Muscle layer of colon (tissue), 2 donors: ENCODE measurements around the gene BRD4.

Source experiments
- H3K27ac ChIP-seq: one replicate; pipeline ENCODE4 v1.7.0; 2013; ENCODE audit warnings: low read depth, mild to moderate bottlenecking, low read length, moderate library complexity
- H3K27me3 ChIP-seq, 2 donors: one replicate each; pipeline ENCODE4 v1.7.0; 2013; ENCODE audit warnings: low read length in 2 of 2, mild to moderate bottlenecking in 2 of 2; ENCODE audit not compliant: insufficient read depth in 2 of 2, control insufficient read depth in 1 of 2
- H3K36me3 ChIP-seq: one replicate; pipeline ENCODE4 v1.7.0; 2013; ENCODE audit warnings: mild to moderate bottlenecking, low read length; ENCODE audit not compliant: insufficient read depth
- H3K4me1 ChIP-seq: one replicate; pipeline ENCODE4 v1.7.0; 2013; ENCODE audit warnings: mild to moderate bottlenecking, low read length; ENCODE audit not compliant: insufficient read depth
- H3K4me3 ChIP-seq, 2 donors: one replicate each; pipeline ENCODE4 v1.7.0; 2013; ENCODE audit warnings: low read length in 2 of 2, low read depth in 1 of 2, mild to moderate bottlenecking in 1 of 2, moderate library complexity in 1 of 2
- H3K9ac ChIP-seq: one replicate; pipeline ENCODE4 v1.7.0; 2013; ENCODE audit warnings: low read length
- H3K9me3 ChIP-seq: one replicate; pipeline ENCODE4 v1.7.0; 2013; ENCODE audit warnings: mild to moderate bottlenecking, low read length
- donor health status: abdominal sarcoma.
- donor health status: Adenocarcinoma of cecum.

Gene BRD4

GRCh38 chr19:15199661-15200552 is 132.4 kb downstream of the BRD4 start:
- Histone ChIP-seq H3K36me3 (no peaks in the 10 kb centered on the region), H3K27ac (no peak overlapping the region), H3K9ac (no peak overlapping the region), H3K4me1 (no peaks in the 10 kb centered on the region), H3K27me3 (peaks cover 14 to 31% of the 10 kb centered on the region in 2 donors), H3K9me3 (no peaks in the 10 kb centered on the region), H3K4me3 (no peak overlapping the region)

- H3K27me3 ChIP-seq: peaks cover 19 to 33% of the 10 kb centered on the region in 2 donors
- no peaks in the 10 kb centered on the region for H3K36me3 ChIP-seq
- H3K27ac ChIP-seq: no peak overlapping the region
- no peaks in the 10 kb centered on the region for H3K4me1 ChIP-seq
- no peaks in the 10 kb centered on the region for H3K9me3 ChIP-seq
- no peak overlapping the region for H3K4me3 ChIP-seq
- H3K9ac ChIP-seq: no peak overlapping the region
These were observed 133.2 kb downstream of the BRD4 start for GRCh38 chr19:15198951-15199660.

- Histone ChIP-seq H3K36me3 (no peaks in the 10 kb centered on the region), H3K9ac (no peak overlapping the region), H3K9me3 (no peaks in the 10 kb centered on the region), H3K4me1 (no peaks in the 10 kb centered on the region), H3K27me3 (peaks cover 19 to 33% of the 10 kb centered on the region in 2 donors), H3K4me3 (no peak overlapping the region), H3K27ac (no peak overlapping the region)
These were observed 134.4 kb downstream of the BRD4 start for GRCh38 chr19:15197942-15198341.

GRCh38 chr19:15197275-15197941 is 134.9 kb downstream of the BRD4 start:
- Histone ChIP-seq H3K27me3 (peaks cover 19 to 33% of the 10 kb centered on the region in 2 donors), H3K9ac (no peak overlapping the region), H3K27ac (no peak overlapping the region), H3K9me3 (no peaks in the 10 kb centered on the region), H3K4me3 (no peak overlapping the region), H3K4me1 (no peaks in the 10 kb centered on the region), H3K36me3 (no peaks in the 10 kb centered on the region)

GRCh38 chr19:15196360-15197005 is 135.9 kb downstream of the BRD4 start:
- Histone ChIP-seq H3K27me3 (peaks cover 19 to 33% of the 10 kb centered on the region in 2 donors), H3K9me3 (no peaks in the 10 kb centered on the region), H3K36me3 (no peaks in the 10 kb centered on the region), H3K9ac (no peak overlapping the region), H3K27ac (no peak overlapping the region), H3K4me1 (no peaks in the 10 kb centered on the region), H3K4me3 (no peak overlapping the region)

GRCh38 chr19:15195371-15196334 is 136.7 kb downstream of the BRD4 start:
- no peaks in the 10 kb centered on the region for H3K36me3 ChIP-seq
- H3K27ac ChIP-seq: no peak overlapping the region
- peaks cover 19 to 33% of the 10 kb centered on the region in 2 donors for H3K27me3 ChIP-seq
- H3K9ac ChIP-seq: no peak overlapping the region
- H3K4me1 ChIP-seq: no peaks in the 10 kb centered on the region
- no peak overlapping the region for H3K4me3 ChIP-seq
- no peaks in the 10 kb centered on the region for H3K9me3 ChIP-seq

GRCh38 chr19:15194938-15195337 is 137.4 kb downstream of the BRD4 start:
- Histone ChIP-seq H3K36me3 (no peaks in the 10 kb centered on the region), H3K9ac (no peak overlapping the region), H3K27me3 (peaks cover 16 to 26% of the 10 kb centered on the region in 2 donors), H3K9me3 (no peaks in the 10 kb centered on the region), H3K4me3 (no peak overlapping the region), H3K27ac (no peak overlapping the region), H3K4me1 (no peaks in the 10 kb centered on the region)

GRCh38 chr19:15191982-15192381 is 140.4 kb downstream of the BRD4 start:
- Histone ChIP-seq H3K9me3 (no peaks in the 10 kb centered on the region), H3K4me1 (no peaks in the 10 kb centered on the region), H3K27me3 (peaks cover 14 to 16% of the 10 kb centered on the region in 2 donors), H3K36me3 (no peaks in the 10 kb centered on the region), H3K27ac (no peak overlapping the region), H3K4me3 (no peak overlapping the region), H3K9ac (no peak overlapping the region)

GRCh38 chr19:15191514-15191913 is 140.8 kb downstream of the BRD4 start:
- H3K27me3 ChIP-seq: peaks cover 9 to 16% of the 10 kb centered on the region in 2 donors
- no peak overlapping the region for H3K4me3 ChIP-seq
- H3K4me1 ChIP-seq: no peaks in the 10 kb centered on the region
- no peaks in the 10 kb centered on the region for H3K9me3 ChIP-seq
- H3K9ac ChIP-seq: no peak overlapping the region
- H3K36me3 ChIP-seq: no peaks in the 10 kb centered on the region
- H3K27ac ChIP-seq: no peak overlapping the region

- no peak overlapping the region for H3K9ac ChIP-seq
- H3K27me3 ChIP-seq: no peaks in the 10 kb centered on the region
- H3K36me3 ChIP-seq: no peaks in the 10 kb centered on the region
- H3K27ac ChIP-seq: no peak overlapping the region
- H3K9me3 ChIP-seq: no peaks in the 10 kb centered on the region
- H3K4me3 ChIP-seq: no peak overlapping the region
- no peaks in the 10 kb centered on the region for H3K4me1 ChIP-seq
These were observed 143.5 kb downstream of the BRD4 start for GRCh38 chr19:15188851-15189250.
